Hepatocyte (in vitro differentiated cells): ENCODE results near the gene TCP11.

ENCODE experiments used
- EZH2phosphoT487 ChIP-seq: fragments of 200-600 bp; sonication (generic); IDR thresholded peaks from one replicate; pipeline ENCODE4 v1.6.1; 2018; ENCODE audit warnings: antibody characterized with exemption, mild to moderate bottlenecking, low read depth, moderate library complexity; ENCODE audit not compliant: unreplicated experiment, severe bottlenecking
- TF ChIP-seq, protein P1 (sequence below): fragments of 200-600 bp; sonication (generic); IDR thresholded peaks from 2 replicates; pipeline ENCODE4 v1.5.1; 2016; ENCODE audit warnings: antibody characterized with exemption, mild to moderate bottlenecking; ENCODE audit not compliant: poor library complexity

DNA sequence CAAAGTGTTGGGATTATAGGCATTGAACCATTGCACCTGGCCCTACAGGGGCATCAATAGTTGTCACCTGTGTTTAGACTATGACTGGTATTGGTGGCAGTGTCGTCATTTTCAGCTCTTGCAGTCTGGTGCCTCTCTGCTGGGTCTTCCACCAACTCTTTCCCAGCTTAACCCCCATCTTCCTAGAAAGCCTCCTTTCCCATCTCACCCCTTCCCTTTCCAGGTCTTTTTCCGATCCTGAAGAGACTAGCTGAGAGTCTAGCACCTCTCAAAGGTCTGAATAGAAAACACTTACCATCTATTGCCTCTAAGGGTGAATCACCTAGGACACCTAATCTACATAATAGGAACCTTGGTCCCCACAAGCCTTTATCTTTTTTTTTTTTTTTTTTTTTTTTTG is 71.0 kb downstream of the TCP11 start:
- TF ChIP-seq, protein P1, sequence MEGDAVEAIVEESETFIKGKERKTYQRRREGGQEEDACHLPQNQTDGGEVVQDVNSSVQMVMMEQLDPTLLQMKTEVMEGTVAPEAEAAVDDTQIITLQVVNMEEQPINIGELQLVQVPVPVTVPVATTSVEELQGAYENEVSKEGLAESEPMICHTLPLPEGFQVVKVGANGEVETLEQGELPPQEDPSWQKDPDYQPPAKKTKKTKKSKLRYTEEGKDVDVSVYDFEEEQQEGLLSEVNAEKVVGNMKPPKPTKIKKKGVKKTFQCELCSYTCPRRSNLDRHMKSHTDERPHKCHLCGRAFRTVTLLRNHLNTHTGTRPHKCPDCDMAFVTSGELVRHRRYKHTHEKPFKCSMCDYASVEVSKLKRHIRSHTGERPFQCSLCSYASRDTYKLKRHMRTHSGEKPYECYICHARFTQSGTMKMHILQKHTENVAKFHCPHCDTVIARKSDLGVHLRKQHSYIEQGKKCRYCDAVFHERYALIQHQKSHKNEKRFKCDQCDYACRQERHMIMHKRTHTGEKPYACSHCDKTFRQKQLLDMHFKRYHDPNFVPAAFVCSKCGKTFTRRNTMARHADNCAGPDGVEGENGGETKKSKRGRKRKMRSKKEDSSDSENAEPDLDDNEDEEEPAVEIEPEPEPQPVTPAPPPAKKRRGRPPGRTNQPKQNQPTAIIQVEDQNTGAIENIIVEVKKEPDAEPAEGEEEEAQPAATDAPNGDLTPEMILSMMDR: no peak
- TF ChIP-seq EZH2phosphoT487: no peak
